Stimulated activated CD4-positive, alpha-beta T cell treated with anti-CD3 and anti-CD28 coated beads, TNF-alpha, amount 100 ng/mL, for 24 hours (primary cell): ENCODE measurements around the gene BUD13.
"Not testable (repeated sequence)": the region's sequence is repeated elsewhere in the genome, so short reads cannot be mapped to it uniquely, and the experiment has no call there.

ENCODE experiments used
- DNase-seq, 3 experiments: peaks; one replicate each; pipeline ENCODE4 v3.0.0-alpha.2; 2020; ENCODE audit warnings: low read depth in 3 of 3

BUD13 gene, protein sequence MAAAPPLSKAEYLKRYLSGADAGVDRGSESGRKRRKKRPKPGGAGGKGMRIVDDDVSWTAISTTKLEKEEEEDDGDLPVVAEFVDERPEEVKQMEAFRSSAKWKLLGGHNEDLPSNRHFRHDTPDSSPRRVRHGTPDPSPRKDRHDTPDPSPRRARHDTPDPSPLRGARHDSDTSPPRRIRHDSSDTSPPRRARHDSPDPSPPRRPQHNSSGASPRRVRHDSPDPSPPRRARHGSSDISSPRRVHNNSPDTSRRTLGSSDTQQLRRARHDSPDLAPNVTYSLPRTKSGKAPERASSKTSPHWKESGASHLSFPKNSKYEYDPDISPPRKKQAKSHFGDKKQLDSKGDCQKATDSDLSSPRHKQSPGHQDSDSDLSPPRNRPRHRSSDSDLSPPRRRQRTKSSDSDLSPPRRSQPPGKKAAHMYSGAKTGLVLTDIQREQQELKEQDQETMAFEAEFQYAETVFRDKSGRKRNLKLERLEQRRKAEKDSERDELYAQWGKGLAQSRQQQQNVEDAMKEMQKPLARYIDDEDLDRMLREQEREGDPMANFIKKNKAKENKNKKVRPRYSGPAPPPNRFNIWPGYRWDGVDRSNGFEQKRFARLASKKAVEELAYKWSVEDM

GRCh38 chr11:116772443-116773202 is at the start of gene BUD13:
TSS of gene BUD13 (minus strand) at chr11:116772987. CDS start at chr11:116772964, 23 bp downstream.
- DNase-seq = peak; percentile 87 to 92 (median 89)

DNA sequence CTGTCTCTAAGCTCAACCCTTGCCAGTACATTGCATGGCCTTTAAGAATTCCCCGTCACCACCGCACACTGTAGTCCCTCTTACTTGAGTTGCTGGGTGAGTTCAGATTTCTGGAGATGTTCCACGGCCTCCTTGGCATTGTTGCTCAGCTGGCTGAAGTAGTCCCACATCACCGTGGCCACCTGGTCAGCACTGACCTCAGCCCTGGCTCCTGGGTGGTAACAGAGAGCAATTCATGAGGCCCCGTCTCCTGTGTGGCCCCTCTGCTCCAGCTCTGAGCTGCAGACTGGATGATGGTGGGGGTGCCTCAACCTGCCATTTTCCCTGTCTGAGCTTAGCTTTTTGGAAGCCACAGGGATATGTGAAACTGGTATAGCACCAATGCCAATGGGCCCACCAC is 49.8 kb upstream of the BUD13 start:
- no peak for DNase-seq

- no peak for DNase-seq
These were observed 48.5 kb upstream of the BUD13 start for GRCh38 chr11:116821050-116821918.

DNA sequence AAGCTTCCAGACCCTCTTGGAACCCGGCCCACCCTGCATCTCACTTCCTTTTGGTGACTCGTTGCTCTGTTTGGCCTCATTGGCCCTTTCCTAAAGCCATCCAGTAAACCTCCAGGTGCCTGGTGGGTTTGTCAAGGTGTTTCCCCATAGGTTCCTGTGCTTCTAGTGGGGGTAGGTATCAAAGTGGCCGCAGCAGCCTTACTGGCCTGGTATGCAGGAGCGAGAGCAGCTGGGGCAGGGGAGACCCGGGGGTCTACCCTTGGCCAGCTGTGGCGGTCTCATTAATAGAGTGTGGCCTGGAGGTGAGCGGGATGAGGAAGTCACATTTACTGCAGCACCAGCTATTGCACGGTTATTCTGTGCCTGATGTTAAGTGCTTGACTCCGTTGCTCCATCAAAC is 46.3 kb upstream of the BUD13 start:
- DNase-seq = no peak

- DNase-seq = no peak
These were observed 41.7 kb upstream of the BUD13 start for GRCh38 chr11:116814502-116814901.

DNA sequence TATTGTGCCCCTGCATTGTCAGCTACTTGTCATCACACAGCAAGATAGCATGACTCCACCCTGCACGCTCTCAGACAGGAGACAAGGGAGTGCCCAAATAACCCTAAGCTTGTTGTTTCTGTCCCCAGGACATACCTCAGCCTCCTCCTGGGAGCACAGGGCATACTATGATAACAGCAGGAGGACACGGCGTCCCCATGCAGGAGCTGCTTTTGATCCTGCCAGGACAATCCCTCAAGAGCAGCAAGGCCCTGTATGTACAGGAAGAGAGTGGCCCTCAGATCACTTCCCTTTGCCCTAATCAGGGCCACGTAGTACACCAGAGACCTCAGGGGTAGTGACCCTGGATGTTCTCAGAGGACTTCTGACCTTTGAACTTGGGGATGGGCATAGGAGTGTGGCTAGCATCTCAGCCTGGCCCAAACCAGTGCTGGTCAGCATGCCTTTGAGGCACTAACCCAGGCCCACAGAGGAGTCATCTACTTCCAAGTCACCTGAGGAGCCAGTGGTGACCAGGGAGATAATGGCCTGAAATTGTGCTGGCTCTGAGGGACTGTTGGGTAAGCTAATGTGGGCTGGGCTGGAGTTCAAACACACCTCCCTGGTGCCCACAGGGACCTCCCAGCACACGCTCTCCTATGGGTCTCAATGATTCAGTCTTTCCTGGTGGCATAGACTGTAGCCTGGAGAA is 41.1 kb upstream of the BUD13 start:
- no peak for DNase-seq

- no peak for DNase-seq
These were observed 40.4 kb upstream of the BUD13 start for GRCh38 chr11:116813170-116813569.

- no peak for DNase-seq
These were observed 39.3 kb upstream of the BUD13 start for GRCh38 chr11:116812109-116812508.

GRCh38 chr11:116811194-116811593 is 38.4 kb upstream of the BUD13 start:
- DNase-seq = no peak

DNA sequence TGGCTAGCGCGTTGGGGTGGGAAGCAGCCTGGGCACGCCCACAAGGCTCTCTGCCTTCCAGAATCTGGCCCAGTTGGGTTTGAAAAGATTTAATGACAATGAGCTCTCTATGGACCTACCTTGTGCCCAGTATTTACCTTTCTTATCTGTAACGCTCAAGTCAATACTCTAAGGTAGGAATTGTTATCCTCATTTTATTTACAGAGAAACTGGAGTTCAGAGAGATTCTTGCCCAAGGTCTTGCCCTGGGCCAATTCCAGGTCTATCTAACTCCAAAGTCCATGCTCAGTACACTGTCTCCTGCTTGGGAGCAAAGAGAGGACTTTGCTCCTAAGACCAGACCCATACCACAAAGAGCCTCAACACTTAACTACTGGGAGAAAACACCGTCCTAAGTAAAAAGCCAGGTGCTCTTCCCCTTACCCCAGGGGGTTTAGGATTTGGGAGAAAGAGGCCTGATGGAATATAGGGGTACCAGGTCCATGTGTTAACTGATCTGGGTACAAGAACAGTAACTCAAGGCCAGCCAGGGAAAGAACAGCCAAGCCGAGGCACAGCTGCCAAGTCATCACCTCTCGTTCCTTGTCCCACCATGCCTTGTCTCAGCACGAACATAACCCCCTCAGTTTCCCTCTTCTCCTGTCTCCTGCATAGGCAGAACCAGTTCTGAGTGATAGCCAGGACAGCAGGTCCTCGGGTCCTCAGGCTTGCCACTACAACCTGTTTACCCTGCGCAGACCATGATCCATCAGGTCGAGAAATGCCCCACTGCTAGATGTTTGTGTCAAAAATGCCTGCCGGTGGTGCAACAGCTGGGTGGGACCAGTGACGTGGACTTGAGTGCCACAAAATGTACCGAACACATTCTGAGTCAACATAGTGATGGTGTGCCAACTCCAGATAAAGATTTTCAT is 35.7 kb upstream of the BUD13 start:
- no peak for DNase-seq

DNA sequence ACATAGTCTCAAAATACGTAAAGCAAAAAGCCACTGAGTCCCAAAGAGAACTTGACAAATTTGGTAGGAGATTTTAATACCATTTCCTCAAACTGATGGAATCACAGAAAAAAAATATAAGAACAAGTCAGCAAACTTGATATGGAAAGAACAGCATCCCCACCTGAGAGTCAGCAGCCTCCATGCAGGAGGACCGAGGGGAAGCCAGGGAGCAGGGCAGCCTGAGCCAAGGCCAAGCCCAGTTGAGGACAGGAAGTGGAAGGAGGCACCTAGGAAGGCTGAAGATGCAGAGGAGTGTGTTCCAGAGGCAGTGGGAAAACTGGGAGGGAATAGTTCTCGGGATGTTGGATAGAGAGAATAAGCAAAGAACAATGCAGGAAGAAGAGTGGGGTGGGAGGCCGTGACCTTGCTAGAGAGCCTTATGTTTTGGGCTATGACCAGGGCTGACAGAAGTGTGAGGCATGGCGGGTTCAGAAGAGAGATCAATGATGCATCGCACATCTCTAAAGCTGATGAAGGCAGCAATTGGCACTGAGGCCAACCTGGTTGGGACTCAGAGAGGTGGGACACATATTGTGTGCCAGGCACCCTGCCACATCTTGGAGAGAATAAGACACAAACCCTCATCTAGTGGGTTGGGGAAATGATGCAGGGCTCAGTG is 34.9 kb upstream of the BUD13 start:
- no peak for DNase-seq

GRCh38 chr11:116804001-116804400 is 31.2 kb upstream of the BUD13 start:
- DNase-seq = no peak

DNA sequence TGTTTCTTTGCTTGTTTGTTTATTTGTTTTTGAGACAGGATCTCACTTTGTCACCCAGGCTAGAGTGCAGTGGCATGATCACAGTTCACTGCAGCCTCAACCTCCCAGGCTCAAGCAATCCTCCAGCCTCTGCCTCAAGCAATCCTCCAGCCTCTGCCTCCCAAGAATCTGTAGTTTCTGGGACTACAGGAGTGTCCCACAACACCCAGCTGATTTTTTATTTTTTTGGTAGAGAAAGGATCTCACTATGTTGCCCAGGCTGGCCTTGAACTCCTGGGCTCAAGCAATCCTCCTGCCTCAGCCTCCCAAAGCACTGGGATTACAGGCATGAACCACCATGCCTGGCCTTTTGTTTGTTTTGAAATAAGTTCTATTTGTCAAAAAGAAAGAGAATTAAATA is 28.9 kb upstream of the BUD13 start:
- DNase-seq = not testable (repeated sequence)

- DNase-seq = no peak
These were observed 27.8 kb upstream of the BUD13 start for GRCh38 chr11:116800610-116801009.

DNA sequence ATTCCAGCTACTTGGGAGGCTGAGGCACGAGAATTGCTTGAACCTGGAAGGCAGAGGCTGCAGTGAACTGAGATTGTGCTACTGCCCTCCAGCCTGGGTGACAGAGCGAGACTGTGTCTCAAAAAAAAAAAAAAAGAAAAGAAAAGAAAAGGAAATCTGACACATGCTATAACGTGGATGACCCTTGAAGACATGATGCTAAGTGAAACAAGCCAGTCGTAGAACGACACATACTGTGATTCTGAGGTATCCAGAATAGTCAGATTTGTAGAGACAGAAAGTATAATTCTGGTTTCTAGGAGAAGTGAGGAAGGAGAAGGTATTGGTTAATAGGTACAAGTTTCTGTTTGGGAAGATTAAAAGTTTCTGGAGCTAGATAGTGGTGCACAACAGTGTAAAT is 25.6 kb upstream of the BUD13 start:
- no peak for DNase-seq

DNA sequence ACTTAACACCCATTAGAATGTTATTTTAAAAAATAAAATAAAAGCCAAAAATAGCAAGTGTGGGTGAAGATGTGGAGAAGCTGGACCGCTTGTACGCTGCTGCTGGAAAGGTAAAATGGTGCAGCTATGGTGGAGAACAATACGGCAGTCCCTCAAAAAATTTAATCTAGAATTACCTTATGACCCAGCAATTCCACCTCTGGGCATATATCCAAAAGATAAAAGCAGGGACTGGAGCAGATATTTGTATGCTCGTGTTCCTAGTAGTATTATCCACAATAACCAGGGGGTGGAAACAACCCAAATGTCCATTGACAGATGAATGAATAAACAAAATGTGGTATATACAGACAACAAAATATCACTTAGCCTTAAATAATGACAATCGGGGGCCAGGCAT is 25.0 kb upstream of the BUD13 start:
- DNase-seq = no peak

GRCh38 chr11:116796548-116796947 is 23.8 kb upstream of the BUD13 start:
- no peak for DNase-seq

DNA sequence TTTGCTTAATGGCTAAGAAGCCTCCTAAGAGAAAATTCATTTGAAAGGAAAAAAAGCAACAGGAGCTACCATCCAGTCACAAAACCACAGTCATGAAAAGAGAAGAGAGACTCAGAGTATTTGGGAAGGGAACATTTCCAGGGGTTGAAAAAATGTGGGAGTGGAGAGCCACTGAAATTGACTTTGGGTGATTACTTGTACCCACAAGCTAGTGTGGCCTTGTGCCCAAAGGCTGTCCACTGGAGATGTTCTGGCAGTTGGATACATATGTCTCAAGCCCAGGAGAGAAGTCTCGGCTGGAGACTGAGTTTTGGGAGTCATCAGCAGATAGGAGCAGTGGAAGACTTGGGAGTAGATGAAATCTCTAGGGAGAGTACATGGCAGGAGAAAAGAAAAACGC is 22.1 kb upstream of the BUD13 start:
- no peak for DNase-seq

- DNase-seq = no peak
These were observed 20.9 kb upstream of the BUD13 start for GRCh38 chr11:116793772-116794097.
